Neural cell (in vitro differentiated cells): ENCODE results near the gene ATF7. TPM values are rescaled to one million over a fixed set of nuclear protein-coding genes. Genes with fewer than 3 reads are reported as not detected.

Source experiments
- H2AFZ ChIP-seq: fragments of 200-600, 300-800 bp; sonication (generic), shearing (Covaris generic); 2 replicates; pipeline ENCODE4 v1.6.0; 2014; ENCODE audit warnings: low read depth, mild to moderate bottlenecking, antibody characterized with exemption, low read length, moderate library complexity
- H3F3A ChIP-seq: fragments of 200-600 bp; shearing (Covaris generic); 2 replicates; pipeline ENCODE4 v1.6.1; 2016; ENCODE audit warnings: mild to moderate bottlenecking, moderate library complexity, mixed read lengths, antibody characterized with exemption, low read length; ENCODE audit not compliant: insufficient read depth, poor library complexity, severe bottlenecking
- H3K27ac ChIP-seq: fragments of 200-600, 300-800 bp; sonication (generic), shearing (Covaris generic); 2 replicates; pipeline ENCODE4 v1.5.1; 2014; ENCODE audit warnings: mild to moderate bottlenecking, low read length, moderate library complexity
- H3K27me3 ChIP-seq: fragments of 300-800, 200-600 bp; sonication (generic), shearing (Covaris generic); 2 replicates; pipeline ENCODE4 v1.6.0; 2014; ENCODE audit warnings: mild to moderate bottlenecking, low read depth, low read length, moderate library complexity; ENCODE audit not compliant: insufficient read depth
- H3K36me3 ChIP-seq: fragments of 300-800, 200-600 bp; sonication (generic), shearing (Covaris generic); 2 replicates; pipeline ENCODE4 v1.5.1; 2014; ENCODE audit warnings: mild to moderate bottlenecking, antibody characterized with exemption, low read length, moderate library complexity; ENCODE audit not compliant: insufficient read depth
- H3K4me2 ChIP-seq: fragments of 300-800, 200-600 bp; sonication (generic), shearing (Covaris generic); 2 replicates; pipeline ENCODE4 v1.6.0; 2014; ENCODE audit warnings: mild to moderate bottlenecking, low read length
- H3K4me3 ChIP-seq: fragments of 300-800, 200-600 bp; sonication (generic), shearing (Covaris generic); 2 replicates; pipeline ENCODE4 v1.5.1; 2014; ENCODE audit warnings: mild to moderate bottlenecking, low read length, moderate library complexity
- H3K79me2 ChIP-seq: fragments of 200-600 bp; shearing (Covaris generic); replicated peaks from 2 replicates; pipeline ENCODE4 v1.6.0; 2014; ENCODE audit warnings: mild to moderate bottlenecking, low read length, moderate library complexity; ENCODE audit not compliant: insufficient read depth
- H3K9ac ChIP-seq: fragments of 300-800, 200-600 bp; sonication (generic), shearing (Covaris generic); 2 replicates; pipeline ENCODE4 v1.6.1; 2016; ENCODE audit warnings: mild to moderate bottlenecking, low read length, mixed read lengths
- H3K9me2 ChIP-seq: fragments of 200-600 bp; shearing (Covaris generic); 2 replicates; pipeline ENCODE4 v1.6.1; 2016; ENCODE audit warnings: mild to moderate bottlenecking, low read length, mixed read lengths; ENCODE audit not compliant: insufficient read depth
- H3K9me3 ChIP-seq: fragments of 200-600, 300-800 bp; sonication (generic), shearing (Covaris generic); 2 replicates; pipeline ENCODE4 v1.6.1; 2016; ENCODE audit warnings: mild to moderate bottlenecking, mixed run types, low read length, moderate library complexity, mixed read lengths
- H4K20me1 ChIP-seq: fragments of 200-600 bp; shearing (Covaris generic); 2 replicates; pipeline ENCODE4 v1.6.1; 2016; ENCODE audit warnings: mild to moderate bottlenecking, mixed run types; ENCODE audit not compliant: insufficient read depth
- CTCF ChIP-seq: fragments of 450-650 bp; IDR thresholded peaks from 2 replicates; pipeline ENCODE4 v1.5.1; 2014; ENCODE audit warnings: antibody characterized with exemption, mild to moderate bottlenecking, moderate library complexity; ENCODE audit not compliant: poor library complexity, severe bottlenecking
- EP300 ChIP-seq: fragments of 450-650 bp; conservative IDR thresholded peaks from 2 replicates; pipeline ENCODE4 v1.6.1; 2014; ENCODE audit warnings: antibody characterized with exemption, mild to moderate bottlenecking, moderate library complexity; ENCODE audit not compliant: poor library complexity, severe bottlenecking
- EZH2 ChIP-seq: fragments of 200-600, 300-800 bp; shearing (Covaris generic), sonication (generic); IDR thresholded peaks from 2 replicates; pipeline ENCODE4 v1.6.1; 2014; ENCODE audit warnings: antibody characterized with exemption, low read length, borderline replicate concordance, mild to moderate bottlenecking; ENCODE audit not compliant: insufficient read depth, poor library complexity, severe bottlenecking
- MXI1 ChIP-seq: fragments of 450-650 bp; conservative IDR thresholded peaks from 2 replicates; pipeline ENCODE4 v1.6.1; 2014; ENCODE audit warnings: antibody characterized with exemption, mild to moderate bottlenecking; ENCODE audit not compliant: poor library complexity, severe bottlenecking
- POLR2AphosphoS5 ChIP-seq: IDR thresholded peaks from 2 replicates; pipeline ENCODE4 v1.6.1; 2012
- RAD21 ChIP-seq: fragments of 450-650 bp; conservative IDR thresholded peaks from 2 replicates; pipeline ENCODE4 v1.6.1; 2014; ENCODE audit warnings: antibody characterized with exemption, mild to moderate bottlenecking, moderate library complexity
- SMC3 ChIP-seq: fragments of 450-650 bp; conservative IDR thresholded peaks from 2 replicates; pipeline ENCODE4 v1.6.1; 2014; ENCODE audit warnings: antibody characterized with exemption, mild to moderate bottlenecking, moderate library complexity; ENCODE audit not compliant: poor library complexity
- TAF1 ChIP-seq: IDR thresholded peaks from 2 replicates; pipeline ENCODE4 v1.6.1; 2012; ENCODE audit warnings: low read depth
- polyA plus RNA-seq: library from polyadenylated mRNA; depleted of rRNA; stranded (reverse); fragments of >200 nt; gene quantifications from 2 replicates; pipeline ENCODE4 v1.2.3, GENCODE V29; 2014
- TF ChIP-seq, protein P1 (sequence below): IDR thresholded peaks from 2 replicates; pipeline ENCODE4 v1.6.1; 2012; ENCODE audit warnings: borderline replicate concordance

The ATF7 gene
- polyA plus RNA-seq, 1 donor from 2014 or later, result 6.3 TPM

- Histone ChIP-seq H3K9me2 (no peaks in the 10 kb centered on the region), H3K4me3 (no peak overlapping the region), H3K36me3 (no peaks in the 10 kb centered on the region), H3K9ac (no peak overlapping the region), H3K79me2 (no peaks in the 10 kb centered on the region), H3K9me3 (no peaks in the 10 kb centered on the region), H2AFZ (no peak overlapping the region), H3K27ac (no peak overlapping the region), H3F3A (no peaks in the 10 kb centered on the region), H4K20me1 (no peaks in the 10 kb centered on the region), H3K27me3 (no peaks in the 10 kb centered on the region), H3K4me2 (no peak overlapping the region)
- TF ChIP-seq SMC3 (no peak), TAF1 (no peak), CTCF (no peak), POLR2AphosphoS5 (no peak), EP300 (no peak), EZH2 (no peak), RAD21 (no peak), MXI1 (no peak)
- TF ChIP-seq, protein P1, sequence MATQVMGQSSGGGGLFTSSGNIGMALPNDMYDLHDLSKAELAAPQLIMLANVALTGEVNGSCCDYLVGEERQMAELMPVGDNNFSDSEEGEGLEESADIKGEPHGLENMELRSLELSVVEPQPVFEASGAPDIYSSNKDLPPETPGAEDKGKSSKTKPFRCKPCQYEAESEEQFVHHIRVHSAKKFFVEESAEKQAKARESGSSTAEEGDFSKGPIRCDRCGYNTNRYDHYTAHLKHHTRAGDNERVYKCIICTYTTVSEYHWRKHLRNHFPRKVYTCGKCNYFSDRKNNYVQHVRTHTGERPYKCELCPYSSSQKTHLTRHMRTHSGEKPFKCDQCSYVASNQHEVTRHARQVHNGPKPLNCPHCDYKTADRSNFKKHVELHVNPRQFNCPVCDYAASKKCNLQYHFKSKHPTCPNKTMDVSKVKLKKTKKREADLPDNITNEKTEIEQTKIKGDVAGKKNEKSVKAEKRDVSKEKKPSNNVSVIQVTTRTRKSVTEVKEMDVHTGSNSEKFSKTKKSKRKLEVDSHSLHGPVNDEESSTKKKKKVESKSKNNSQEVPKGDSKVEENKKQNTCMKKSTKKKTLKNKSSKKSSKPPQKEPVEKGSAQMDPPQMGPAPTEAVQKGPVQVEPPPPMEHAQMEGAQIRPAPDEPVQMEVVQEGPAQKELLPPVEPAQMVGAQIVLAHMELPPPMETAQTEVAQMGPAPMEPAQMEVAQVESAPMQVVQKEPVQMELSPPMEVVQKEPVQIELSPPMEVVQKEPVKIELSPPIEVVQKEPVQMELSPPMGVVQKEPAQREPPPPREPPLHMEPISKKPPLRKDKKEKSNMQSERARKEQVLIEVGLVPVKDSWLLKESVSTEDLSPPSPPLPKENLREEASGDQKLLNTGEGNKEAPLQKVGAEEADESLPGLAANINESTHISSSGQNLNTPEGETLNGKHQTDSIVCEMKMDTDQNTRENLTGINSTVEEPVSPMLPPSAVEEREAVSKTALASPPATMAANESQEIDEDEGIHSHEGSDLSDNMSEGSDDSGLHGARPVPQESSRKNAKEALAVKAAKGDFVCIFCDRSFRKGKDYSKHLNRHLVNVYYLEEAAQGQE, result no peak
These were observed 17.2 kb upstream of the ATF7 start for GRCh38 chr12:53643232-53643979.

GRCh38 chr12:53638057-53638456, 11.9 kb upstream of the ATF7 start:
- Histone ChIP-seq H3K36me3 (no peaks in the 10 kb centered on the region), H3K4me2 (no peak overlapping the region), H3K27me3 (no peaks in the 10 kb centered on the region), H3K9me2 (no peaks in the 10 kb centered on the region), H4K20me1 (no peaks in the 10 kb centered on the region), H3K9me3 (no peaks in the 10 kb centered on the region), H2AFZ (no peak overlapping the region), H3F3A (no peaks in the 10 kb centered on the region), H3K79me2 (no peaks in the 10 kb centered on the region), H3K27ac (no peak overlapping the region), H3K9ac (no peak overlapping the region), H3K4me3 (no peak overlapping the region)
- TF ChIP-seq SMC3 (no peak), TAF1 (no peak), MXI1 (no peak), RAD21 (no peak), EP300 (no peak), POLR2AphosphoS5 (no peak), CTCF (no peak), EZH2 (no peak)
- TF ChIP-seq, protein P1, result no peak
